Caco-2 (cell line): Measurements from ENCODE around the gene ZCCHC10. TPM values are rescaled to one million over a fixed set of nuclear protein-coding genes. Genes with fewer than 3 reads are reported as not detected.

Experiments used
- BruUV-seq: library from RNA; stranded (reverse); fragments of 400-500 nt; replicated peaks from 2 replicates; lab custom pipeline; 2021; lab: Mats Ljungman, UMichigan
- CTCF ChIA-PET: fragments of 300-600 bp; sonication (Branson Sonifier 250); formaldehyde crosslinking; loops from one replicate; lab custom pipeline; 2022; ENCODE audit warnings: antibody characterized with exemption; lab: Charles Lee
- POLR2A ChIA-PET: fragments of 300-600 bp; sonication (Branson Sonifier 250); formaldehyde crosslinking; loops from one replicate; lab custom pipeline; 2022; ENCODE audit warnings: antibody characterized with exemption; lab: Charles Lee
- DNase-seq, 2 experiments: peaks; one replicate each; pipeline versions ENCODE4 v3.0.0 to v3.0.0-alpha.2; 2020 to 2022
- H3K27me3 ChIP-seq: replicated peaks from 2 replicates; pipeline ENCODE4 v1.6.0; 2011; ENCODE audit warnings: low read length; ENCODE audit not compliant: control insufficient read depth, insufficient read depth
- H3K36me3 ChIP-seq: 2 replicates; pipeline ENCODE4 v1.5.1; 2011; ENCODE audit warnings: low read length; ENCODE audit not compliant: control insufficient read depth, insufficient read depth
- H3K4me1 ChIP-seq: fragments of 250-450 bp; sonication (Bioruptor Pico); 2 replicates; pipeline ENCODE4 v1.5.1; 2020; ENCODE audit warnings: mild to moderate bottlenecking
- H3K4me3 ChIP-seq: 2 replicates; pipeline ENCODE4 v1.5.1; 2011; ENCODE audit warnings: low read depth, mild to moderate bottlenecking, control low read depth, low read length
- H3K9me3 ChIP-seq: fragments of 250-450 bp; sonication (Bioruptor Pico); 2 replicates; pipeline ENCODE4 v1.5.1; 2020; ENCODE audit warnings: mild to moderate bottlenecking, moderate library complexity
- H3K27ac Mint-ChIP-seq: one replicate; pipeline ENCODE4 v1.8.0; 2022; ENCODE audit warnings: mixed read lengths; ENCODE audit not compliant: unreplicated experiment
- H3K27me3 Mint-ChIP-seq: one replicate; pipeline ENCODE4 v1.8.0; 2022; ENCODE audit warnings: mixed read lengths; ENCODE audit not compliant: insufficient read depth, unreplicated experiment
- H3K36me3 Mint-ChIP-seq: one replicate; pipeline ENCODE4 v1.8.0; 2022; ENCODE audit warnings: mild to moderate bottlenecking, mixed read lengths; ENCODE audit not compliant: insufficient read depth, unreplicated experiment
- H3K4me1 Mint-ChIP-seq: one replicate; pipeline ENCODE4 v1.8.0; 2022; ENCODE audit warnings: low read depth, mixed read lengths; ENCODE audit not compliant: unreplicated experiment
- H3K4me3 Mint-ChIP-seq: one replicate; pipeline ENCODE4 v1.8.0; 2022; ENCODE audit warnings: mild to moderate bottlenecking, moderate library complexity, mixed read lengths; ENCODE audit not compliant: unreplicated experiment
- H3K9me3 Mint-ChIP-seq: one replicate; pipeline ENCODE4 v1.8.0; 2022; ENCODE audit warnings: mixed read lengths; ENCODE audit not compliant: unreplicated experiment
- intact Hi-C: fragments of 100-400 bp; cut with micrococcal nuclease; formaldehyde crosslinking; loops from one replicate; pipeline ENCODE4 v1.10.0; 2022; ENCODE audit not compliant: unreplicated experiment
- total RNA-seq: library from RNA; stranded (reverse); gene quantifications from 2 replicates; pipeline ENCODE4 v1.2.3, GENCODE V29; 2022
- TF ChIP-seq, protein P1 (sequence below), 2 experiments: fragments of 200-600 bp in 1 of 2; IDR thresholded peaks; 1 replicate in 1 of 2; 2 replicates in 1 of 2; pipeline versions ENCODE4 v1.5.1 to v1.8.0; 2011 to 2022; ENCODE audit warnings: antibody characterized with exemption in 1 of 2, control low read depth in 1 of 2, inconsistent platforms in 1 of 2, low read depth in 1 of 2, low read length in 1 of 2, mild to moderate bottlenecking in 1 of 2, moderate library complexity in 1 of 2; ENCODE audit not compliant: insufficient read depth in 1 of 2, severe bottlenecking in 1 of 2, unreplicated experiment in 1 of 2

The ZCCHC10 gene
- total RNA-seq, 1 experiment from 2014 or later: 32.9 TPM

DNA sequence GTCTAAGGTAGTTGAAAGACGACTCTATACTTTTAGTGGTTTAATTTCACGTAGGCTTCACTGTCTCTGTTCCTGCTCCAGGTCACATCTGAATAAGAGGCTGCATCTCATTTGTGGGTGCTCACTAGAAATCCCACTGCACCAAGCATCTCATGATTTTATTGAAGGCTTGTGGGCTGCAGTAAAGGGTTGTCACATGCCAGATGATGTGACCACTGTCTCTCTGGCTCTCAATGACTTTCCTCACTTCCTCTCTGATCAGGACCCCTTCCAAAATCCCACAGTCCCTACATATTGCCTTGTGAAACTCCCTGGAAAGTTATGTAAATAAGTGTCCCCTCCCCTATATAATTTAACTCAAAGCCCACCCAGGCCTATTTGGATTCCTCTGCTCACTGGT lies 8.9 kb upstream of the ZCCHC10 start:
- BruUV-seq: no TSS peak
- Mint-ChIP-seq H3K36me3 (no peaks in the 10 kb centered on the region), H3K4me1 (peaks cover 17% of the 10 kb centered on the region), H3K27ac (no peak overlapping the region), H3K9me3 (no peaks in the 10 kb centered on the region), H3K4me3 (no peak overlapping the region), H3K27me3 (no peaks in the 10 kb centered on the region)
- TF ChIP-seq, protein P1, sequence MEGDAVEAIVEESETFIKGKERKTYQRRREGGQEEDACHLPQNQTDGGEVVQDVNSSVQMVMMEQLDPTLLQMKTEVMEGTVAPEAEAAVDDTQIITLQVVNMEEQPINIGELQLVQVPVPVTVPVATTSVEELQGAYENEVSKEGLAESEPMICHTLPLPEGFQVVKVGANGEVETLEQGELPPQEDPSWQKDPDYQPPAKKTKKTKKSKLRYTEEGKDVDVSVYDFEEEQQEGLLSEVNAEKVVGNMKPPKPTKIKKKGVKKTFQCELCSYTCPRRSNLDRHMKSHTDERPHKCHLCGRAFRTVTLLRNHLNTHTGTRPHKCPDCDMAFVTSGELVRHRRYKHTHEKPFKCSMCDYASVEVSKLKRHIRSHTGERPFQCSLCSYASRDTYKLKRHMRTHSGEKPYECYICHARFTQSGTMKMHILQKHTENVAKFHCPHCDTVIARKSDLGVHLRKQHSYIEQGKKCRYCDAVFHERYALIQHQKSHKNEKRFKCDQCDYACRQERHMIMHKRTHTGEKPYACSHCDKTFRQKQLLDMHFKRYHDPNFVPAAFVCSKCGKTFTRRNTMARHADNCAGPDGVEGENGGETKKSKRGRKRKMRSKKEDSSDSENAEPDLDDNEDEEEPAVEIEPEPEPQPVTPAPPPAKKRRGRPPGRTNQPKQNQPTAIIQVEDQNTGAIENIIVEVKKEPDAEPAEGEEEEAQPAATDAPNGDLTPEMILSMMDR (IDR thresholded peaks at IDR 0.05; ENCODE audit: insufficient read depth in 1 of 2, low read depth in 1 of 2, low read length in 1 of 2, severe bottlenecking in 1 of 2, unreplicated experiment in 1 of 2): no peak
- H3K4me1 ChIP-seq: peaks cover 16% of the 10 kb centered on the region
- DNase-seq: no peak
- intact Hi-C loops: no loop called here
- no peaks in the 10 kb centered on the region for H3K27me3 ChIP-seq
- H3K9me3 ChIP-seq: no peaks in the 10 kb centered on the region
- CTCF ChIA-PET: no interaction called here
- POLR2A ChIA-PET: interaction anchor here (0.7 to 0.9 kb wide), 2 partner anchors 14 to 17 kb away, joined by 3 to 6 read pairs; partner anchors contain the start of gene HSPA4
- no peaks in the 10 kb centered on the region for H3K36me3 ChIP-seq
- H3K4me3 ChIP-seq: no peak overlapping the region

DNA sequence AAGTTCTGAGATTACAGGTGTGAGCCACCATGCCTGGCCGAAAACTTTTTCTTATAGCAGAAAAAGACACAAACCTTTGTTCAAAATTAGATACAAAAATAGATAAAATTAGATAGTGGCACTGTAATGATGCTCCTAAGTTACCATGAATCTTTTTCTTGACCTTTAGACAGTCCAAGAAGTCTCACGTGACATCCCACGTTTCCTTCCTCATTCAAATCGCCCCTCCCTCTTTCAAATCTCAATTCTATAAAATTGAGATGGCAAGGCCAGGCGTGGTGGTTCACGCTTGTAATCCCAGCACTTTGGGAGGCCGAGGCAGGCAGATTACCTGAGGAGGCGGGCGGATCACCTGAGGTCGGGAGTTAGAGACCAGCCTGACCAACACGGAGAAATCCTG lies 7.7 kb upstream of the ZCCHC10 start:
- no peak overlapping the region for H3K4me3 ChIP-seq
- H3K4me3 Mint-ChIP-seq: no peak overlapping the region
- ChIA-PET POLR2A (interaction anchor here (1.0 kb wide), 1 partner anchor 71 kb away, joined by 11 read pairs; the partner anchor contains the start of gene AFF4), CTCF (no interaction called here)
- intact Hi-C loops: no loop called here
- DNase-seq: no peak
- TF ChIP-seq, protein P1 (IDR thresholded peaks at IDR 0.05; ENCODE audit: insufficient read depth in 1 of 2, low read depth in 1 of 2, low read length in 1 of 2, severe bottlenecking in 1 of 2, unreplicated experiment in 1 of 2): no peak
- H3K9me3 Mint-ChIP-seq: no peaks in the 10 kb centered on the region
- H3K4me1 Mint-ChIP-seq: peaks cover 17% of the 10 kb centered on the region
- H3K27me3 Mint-ChIP-seq: no peaks in the 10 kb centered on the region
- H3K4me1 ChIP-seq: peaks cover 16% of the 10 kb centered on the region
- no peaks in the 10 kb centered on the region for H3K27me3 ChIP-seq
- no TSS peak for BruUV-seq
- no peaks in the 10 kb centered on the region for H3K9me3 ChIP-seq
- H3K27ac Mint-ChIP-seq: no peak overlapping the region
- no peaks in the 10 kb centered on the region for H3K36me3 ChIP-seq
- no peaks in the 10 kb centered on the region for H3K36me3 Mint-ChIP-seq

DNA sequence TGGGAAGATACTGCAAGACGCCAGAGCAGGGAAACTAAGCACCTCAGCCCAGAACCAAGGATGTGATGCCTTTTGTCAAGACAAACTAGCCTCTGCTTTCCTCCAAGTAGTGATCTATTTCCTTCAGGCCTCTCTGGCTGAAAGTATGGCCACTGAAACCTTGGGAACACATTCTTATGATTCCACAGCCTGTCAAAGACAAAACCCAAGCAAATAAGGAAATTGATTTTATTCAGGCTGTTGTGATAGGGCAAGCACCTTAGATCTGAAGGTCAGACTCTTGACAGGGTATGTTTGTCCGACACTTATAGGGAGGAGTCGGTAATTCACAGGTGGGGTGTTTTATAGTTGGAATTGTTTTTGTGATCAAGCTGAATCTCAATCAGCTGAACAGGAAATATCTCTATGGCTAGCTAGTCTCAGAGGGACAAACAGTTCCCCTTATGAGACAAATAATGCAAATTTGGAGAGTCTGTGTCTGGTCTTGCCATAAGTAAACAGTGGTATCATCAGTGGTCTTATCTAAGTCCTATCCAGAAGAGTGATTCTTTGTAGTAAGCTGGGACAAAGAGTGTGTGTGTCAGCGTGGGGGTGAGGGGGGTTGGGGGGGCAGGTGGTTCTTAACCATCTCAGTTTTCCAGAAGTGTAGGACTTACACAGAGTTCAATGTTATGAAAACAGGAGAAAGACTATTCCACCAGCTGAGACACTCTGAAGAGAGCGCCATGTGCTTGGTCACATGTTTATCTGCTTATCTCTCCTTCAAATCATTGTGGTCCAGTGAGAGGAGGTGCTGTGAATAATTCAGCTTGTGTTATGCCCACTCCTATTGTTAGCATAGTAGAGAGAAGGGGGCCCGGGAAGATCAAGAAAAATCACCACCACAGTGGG lies 6.7 kb upstream of the ZCCHC10 start:
- H3K36me3 ChIP-seq: no peaks in the 10 kb centered on the region
- DNase-seq: no peak
- H3K4me3 ChIP-seq: no peak overlapping the region
- H3K27me3 ChIP-seq: no peaks in the 10 kb centered on the region
- Mint-ChIP-seq H3K9me3 (no peaks in the 10 kb centered on the region), H3K4me3 (peak overlapping the region; percentile 40), H3K36me3 (no peaks in the 10 kb centered on the region), H3K4me1 (peaks cover 17% of the 10 kb centered on the region), H3K27ac (peak overlapping the region; percentile 80), H3K27me3 (no peaks in the 10 kb centered on the region)
- TF ChIP-seq, protein P1 (IDR thresholded peaks at IDR 0.05; ENCODE audit: insufficient read depth in 1 of 2, low read depth in 1 of 2, low read length in 1 of 2, severe bottlenecking in 1 of 2, unreplicated experiment in 1 of 2): no peak
- no TSS peak for BruUV-seq
- intact Hi-C loops: no loop called here
- CTCF ChIA-PET: interaction anchor here (0.6 kb wide), 1 partner anchor 11 kb away, joined by 3 read pairs; no protein-coding TSS in a partner anchor
- peaks cover 16% of the 10 kb centered on the region for H3K4me1 ChIP-seq
- POLR2A ChIA-PET: interaction anchor here (1.0 to 1.1 kb wide), 2 partner anchors 18 to 70 kb away, joined by 5 to 11 read pairs; partner anchors contain the start of genes AFF4 and HSPA4
- no peaks in the 10 kb centered on the region for H3K9me3 ChIP-seq
